Activated CD8-positive, alpha-beta memory T cell treated with anti-CD3 and anti-CD28 coated beads for 1 hour (primary cell): Measurements from ENCODE around the gene CDC42.
"Not testable (repeated sequence)": the region's sequence is repeated elsewhere in the genome, so short reads cannot be mapped to it uniquely, and the experiment has no call there.

Experiments used
- DNase-seq, 2 donors: peaks; one replicate each; pipeline ENCODE4 v3.0.0-alpha.2; 2020; ENCODE audit warnings: low read depth in 1 of 2; ENCODE audit errors: extremely low read depth in 1 of 2

CDC42 gene

GRCh38 chr1:22052115-22053016 is at the start of gene CDC42:
TSS of gene CDC42 (plus strand) at chr1:22052709. CDS start at chr1:22078479, 25,770 bp downstream.
- DNase-seq: peak; percentile 92 to 94

DNA sequence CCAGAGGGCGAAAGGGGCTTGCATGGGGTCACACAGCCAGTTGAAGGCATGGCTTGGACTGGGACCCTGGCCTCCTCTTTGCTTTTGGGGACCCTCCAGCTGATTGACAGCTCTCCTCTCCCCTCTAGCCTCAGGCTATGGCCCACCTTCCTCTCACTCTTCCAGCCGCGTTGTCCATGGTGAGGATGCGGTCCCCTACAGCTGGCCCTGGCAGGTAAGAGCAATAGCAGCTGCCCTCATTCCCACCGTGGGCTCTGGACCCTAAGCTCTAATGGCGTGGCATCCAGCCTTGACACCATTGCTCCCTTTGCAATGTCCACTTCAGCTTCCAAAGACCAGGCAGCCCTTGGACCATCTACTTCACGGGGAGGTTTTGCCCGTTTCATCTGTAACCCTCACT is 49.6 kb upstream of the CDC42 start:
- not testable (repeated sequence) for DNase-seq

- not testable (repeated sequence) for DNase-seq
Measured at GRCh38 chr1:22003959-22004358, 48.5 kb upstream of the CDC42 start.

DNA sequence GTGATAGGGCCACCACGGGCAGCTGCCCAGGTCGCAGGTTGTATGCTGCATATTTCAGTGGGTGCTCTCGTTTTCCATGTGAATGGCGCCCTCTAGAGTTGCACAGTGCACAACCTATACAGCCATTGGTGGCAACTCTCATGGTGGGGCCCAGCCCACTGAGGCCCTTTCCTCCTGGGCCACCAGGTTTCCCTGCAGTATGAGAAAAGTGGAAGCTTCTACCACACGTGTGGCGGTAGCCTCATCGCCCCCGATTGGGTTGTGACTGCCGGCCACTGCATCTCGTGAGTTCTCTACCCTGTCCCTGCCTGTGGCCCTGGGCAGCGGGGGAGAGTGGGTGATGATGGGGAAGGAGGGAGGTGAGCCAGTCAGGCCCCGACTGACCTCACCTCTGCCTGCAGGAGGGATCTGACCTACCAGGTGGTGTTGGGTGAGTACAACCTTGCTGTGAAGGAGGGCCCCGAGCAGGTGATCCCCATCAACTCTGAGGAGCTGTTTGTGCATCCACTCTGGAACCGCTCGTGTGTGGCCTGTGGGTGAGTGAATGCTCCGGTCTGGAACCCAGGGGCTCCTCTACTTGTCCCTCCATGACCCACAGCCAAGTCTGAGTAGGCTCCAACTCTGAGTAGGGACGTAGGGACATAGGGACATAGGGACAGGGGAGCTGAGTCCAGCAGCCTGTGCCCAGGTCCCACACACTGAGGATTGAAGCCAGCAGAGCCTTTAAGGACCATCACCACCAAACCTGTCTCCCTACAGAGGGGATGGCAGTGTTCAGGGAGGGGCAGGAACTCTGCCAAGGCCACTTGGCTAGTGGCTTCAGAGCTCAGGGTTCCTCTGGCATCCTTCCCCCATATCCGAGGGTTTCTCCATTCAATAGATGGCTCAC is 47.0 kb upstream of the CDC42 start:
- not testable (repeated sequence) for DNase-seq

DNA sequence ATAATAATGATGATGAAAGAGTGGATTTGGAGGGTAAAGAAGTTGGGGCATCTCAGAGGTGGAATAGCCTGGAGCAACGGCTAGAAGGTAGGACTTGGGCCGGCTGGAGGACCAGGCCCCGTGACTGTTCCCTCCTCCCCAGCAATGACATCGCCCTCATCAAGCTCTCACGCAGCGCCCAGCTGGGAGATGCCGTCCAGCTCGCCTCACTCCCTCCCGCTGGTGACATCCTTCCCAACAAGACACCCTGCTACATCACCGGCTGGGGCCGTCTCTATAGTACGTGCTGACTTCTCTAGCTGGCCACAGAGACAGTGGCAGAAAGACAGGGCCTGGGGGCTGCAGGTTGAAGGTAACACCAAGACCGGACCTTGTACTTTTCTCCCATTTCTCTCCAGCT is 45.8 kb upstream of the CDC42 start:
- DNase-seq: not testable (repeated sequence)

- DNase-seq: not testable (repeated sequence)
Measured at GRCh38 chr1:22007262-22007661, 45.2 kb upstream of the CDC42 start.

DNA sequence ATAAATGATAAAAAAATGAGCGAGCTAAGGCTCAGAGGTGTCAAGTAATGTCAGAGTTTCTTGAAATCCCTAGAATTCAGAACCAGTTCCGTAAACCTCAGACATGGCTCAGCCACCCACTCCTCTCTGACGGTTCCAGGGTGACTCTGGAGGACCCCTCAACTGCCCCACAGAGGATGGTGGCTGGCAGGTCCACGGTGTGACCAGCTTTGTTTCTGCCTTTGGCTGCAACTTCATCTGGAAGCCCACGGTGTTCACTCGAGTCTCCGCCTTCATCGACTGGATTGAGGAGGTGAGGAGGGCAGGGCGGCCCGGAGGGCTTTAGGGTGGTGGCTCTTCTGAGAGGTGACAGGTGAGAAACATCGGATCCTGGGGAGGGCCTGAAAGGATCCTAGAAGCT is 42.9 kb upstream of the CDC42 start:
- not testable (repeated sequence) for DNase-seq

DNA sequence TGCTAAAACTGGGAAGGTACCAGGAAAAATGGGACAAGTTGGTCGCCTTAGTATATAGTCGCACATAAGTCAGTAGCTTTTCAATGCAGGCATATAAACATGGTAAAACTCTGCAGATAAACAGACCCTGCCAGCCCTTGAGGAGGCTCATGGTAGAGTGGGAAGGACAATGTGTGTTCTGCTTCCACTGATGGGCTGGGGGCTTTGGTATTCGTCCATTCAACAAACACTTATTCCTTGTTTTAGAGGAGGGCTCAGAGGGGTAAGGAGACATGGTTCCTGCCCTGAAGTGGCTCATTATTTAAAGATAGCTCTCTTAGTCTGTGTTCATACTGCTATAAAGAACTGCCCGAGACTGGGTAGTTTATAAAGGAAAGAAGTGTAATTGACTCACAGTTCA is 39.8 kb upstream of the CDC42 start:
- DNase-seq: not testable (repeated sequence)

DNA sequence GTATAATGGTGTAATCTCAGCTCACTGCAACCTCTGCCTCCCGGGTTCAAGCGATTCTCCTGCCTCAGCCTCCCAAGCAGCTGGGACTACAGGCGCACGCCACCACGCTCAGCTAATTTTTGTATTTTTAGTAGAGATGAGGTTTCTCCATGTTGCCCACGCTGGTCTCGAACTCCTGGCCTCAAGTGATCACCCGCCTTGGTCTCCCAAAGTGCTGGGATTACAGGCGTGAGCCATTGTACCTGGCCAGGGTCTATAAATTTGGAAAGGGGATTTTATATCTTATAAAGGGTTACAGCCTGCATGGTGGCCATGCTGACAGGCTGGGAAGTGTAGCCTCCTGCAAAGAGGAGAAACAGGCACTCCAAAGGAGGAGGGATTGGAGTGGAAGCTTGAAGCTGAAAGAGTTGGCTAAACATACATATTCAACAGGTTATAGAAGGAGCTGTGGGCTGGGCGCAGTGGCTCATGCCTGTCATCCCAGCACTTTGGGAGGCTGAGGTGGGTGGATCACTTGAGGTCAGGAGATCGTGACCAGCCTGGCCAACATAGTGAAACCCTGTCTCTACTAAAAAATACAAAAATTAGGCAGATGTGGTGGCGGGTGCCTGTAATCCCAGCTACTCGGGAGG is 37.8 kb upstream of the CDC42 start:
- not testable (repeated sequence) for DNase-seq

DNA sequence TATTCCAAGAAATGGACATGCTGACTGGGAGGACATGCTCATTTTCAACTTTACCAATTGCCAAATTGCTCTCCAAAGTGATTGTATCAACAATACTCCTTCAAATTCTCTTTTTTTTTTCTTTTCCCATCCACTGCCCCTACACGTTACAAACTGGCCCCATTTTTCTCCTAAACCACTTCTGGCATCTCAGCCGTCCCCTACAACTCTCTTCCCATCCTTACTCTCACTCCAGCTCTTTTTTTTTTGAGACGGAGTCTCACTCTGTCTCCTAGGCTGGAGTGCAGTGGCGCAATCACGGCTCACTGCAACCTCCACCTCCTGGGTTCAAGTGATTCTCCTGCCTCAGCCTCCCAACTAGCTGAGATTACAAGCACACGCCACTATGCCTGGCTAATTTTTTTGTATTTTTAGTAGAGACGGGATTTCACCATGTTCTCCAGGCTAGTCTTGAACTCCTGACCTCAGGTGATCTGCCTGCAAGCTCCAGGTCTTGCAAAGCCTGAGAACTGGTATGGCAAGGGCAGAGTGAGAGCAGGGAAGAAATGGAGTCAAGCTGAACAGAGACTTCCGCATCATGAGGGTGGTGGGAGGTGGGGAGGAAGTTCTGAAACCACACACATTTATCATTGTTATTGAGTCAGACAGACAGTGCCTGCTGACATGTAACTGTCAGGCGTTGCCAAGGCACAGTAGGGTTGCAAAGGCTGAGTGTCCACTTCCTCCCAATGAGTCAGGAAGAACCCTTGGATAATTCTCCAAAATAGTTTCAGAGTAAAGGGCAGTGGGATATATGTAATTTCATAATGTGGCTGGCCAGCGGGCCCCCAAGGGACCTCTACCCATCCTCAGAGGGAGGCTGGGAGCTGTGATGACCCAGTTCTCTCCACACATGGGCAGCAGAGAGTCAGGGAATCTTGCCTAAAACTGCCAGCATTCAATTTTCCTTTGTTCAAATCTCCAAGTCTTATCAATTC is 33.6 kb upstream of the CDC42 start:
- DNase-seq: no peak

GRCh38 chr1:22021061-22021460 is 31.4 kb upstream of the CDC42 start:
- DNase-seq: no peak

GRCh38 chr1:22024485-22025367 is 27.8 kb upstream of the CDC42 start:
- peak; percentile 54 to 67 for DNase-seq

GRCh38 chr1:22025368-22026155 is 26.9 kb upstream of the CDC42 start:
- peak; percentile 79 to 80 for DNase-seq

GRCh38 chr1:22026924-22027289 is 25.6 kb upstream of the CDC42 start:
- DNase-seq: no peak

DNA sequence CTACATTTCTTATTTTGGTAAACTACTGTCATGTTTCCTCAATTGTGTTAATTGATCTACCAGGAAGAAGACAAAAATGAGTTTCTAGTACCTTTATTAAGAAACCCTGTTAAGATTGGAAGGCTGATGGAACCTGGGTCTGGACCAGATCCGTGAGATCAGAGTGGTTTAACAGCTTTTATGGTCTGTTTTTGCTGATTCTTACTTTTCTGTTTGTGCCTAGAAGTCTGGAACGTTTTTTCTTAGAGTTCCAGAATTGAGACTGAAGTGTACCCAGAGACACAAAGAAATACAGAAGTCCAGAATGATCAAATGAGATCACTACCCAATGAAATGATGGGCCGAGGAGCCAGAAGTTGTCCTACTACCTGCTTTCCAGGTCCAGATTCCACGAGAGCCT is 22.5 kb upstream of the CDC42 start:
- DNase-seq: no peak

DNA sequence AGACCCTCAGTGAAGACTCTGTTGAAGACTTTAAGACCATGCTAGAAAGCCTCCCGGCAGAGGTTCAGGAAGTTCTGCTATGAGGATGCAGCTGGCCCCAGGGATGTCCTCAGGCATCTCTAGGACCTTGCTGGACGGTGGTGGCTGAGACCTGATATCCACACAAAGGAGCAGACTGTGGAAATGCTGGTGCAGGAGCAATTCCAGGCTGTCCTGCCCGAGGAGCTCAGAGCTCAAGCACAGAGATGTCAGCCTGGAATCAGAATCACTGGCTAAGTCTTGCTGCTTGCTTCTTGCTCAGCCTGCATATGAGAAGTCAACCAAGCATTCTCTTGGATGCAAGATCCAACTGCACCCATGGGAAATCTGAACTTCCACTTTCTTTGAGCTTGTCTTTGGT is 22.0 kb upstream of the CDC42 start:
- no peak for DNase-seq

DNA sequence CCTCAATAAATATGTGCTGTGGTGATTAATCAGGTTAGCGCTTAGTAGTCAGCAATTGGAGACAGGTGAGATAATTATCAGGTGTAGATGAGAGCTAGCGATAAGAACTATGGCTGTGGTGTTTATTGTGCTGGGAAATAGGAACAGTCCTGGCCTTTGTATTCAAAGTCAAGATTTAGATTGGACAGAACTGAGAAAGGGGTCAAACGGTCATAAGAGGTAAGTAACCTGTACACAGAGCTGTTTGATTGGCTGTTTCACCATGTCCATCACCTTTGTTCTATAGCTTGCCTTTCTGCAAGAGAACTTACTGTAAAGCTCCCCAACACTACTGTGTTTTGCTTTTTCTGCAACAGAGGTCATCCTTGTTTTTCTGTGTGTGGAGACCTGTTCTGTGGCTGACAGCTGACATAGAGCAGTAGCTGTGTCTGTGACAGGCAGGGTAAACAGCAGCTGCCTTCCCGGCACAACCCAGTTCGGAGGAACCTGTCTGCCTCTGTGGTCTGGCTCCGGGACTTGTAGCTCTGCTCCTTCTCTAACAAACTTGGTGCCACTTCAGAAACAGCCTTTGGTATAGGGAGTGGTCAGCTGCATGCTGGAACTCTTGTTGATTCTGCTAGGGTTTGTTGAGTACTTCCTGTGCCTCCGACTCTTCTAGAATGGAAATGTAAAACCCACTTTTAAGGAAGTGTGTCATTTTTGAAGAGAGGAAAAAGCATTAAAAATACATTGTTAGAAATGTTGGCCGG is 21.1 kb upstream of the CDC42 start:
- DNase-seq: no peak

DNA sequence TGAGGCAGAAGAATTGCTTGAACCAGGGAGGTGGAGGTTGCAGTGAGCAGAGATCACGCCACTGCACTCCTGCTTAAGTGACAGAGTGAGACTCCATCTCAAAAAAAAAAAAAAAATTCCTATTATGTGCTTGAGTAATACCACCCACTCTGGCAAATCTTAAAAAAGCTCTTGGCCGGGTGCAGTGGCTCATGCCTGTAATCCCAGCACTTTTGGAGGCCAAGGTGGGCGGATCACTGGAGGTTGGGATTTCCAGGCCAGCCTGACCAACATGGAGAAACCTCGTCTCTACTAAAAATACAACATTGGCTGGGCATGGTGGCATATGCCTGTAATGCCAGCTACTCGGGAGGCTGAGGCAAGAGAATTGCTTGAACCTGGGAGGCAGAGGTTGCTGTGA is 17.7 kb upstream of the CDC42 start:
- DNase-seq: not testable (repeated sequence)
